NCI-H146 treated with DMSO at 0.1 percent for 48 hours (cell line): Measurements from ENCODE around the gene MBD1.
"Not testable (repeated sequence)": the region's sequence is repeated elsewhere in the genome, so short reads cannot be mapped to it uniquely, and the experiment has no call there.

Experiments used
- DNase-seq: peaks from one replicate; lab custom pipeline; 2025; ENCODE audit not compliant: unreplicated experiment; lab: John Stamatoyannopoulos, UW

Gene MBD1

GRCh38 chr18:50275503-50276036 is 5.8 kb downstream of the MBD1 start:
- DNase-seq: no peak

- DNase-seq: no peak
These were observed 6.4 kb downstream of the MBD1 start for GRCh38 chr18:50274941-50275340.

DNA sequence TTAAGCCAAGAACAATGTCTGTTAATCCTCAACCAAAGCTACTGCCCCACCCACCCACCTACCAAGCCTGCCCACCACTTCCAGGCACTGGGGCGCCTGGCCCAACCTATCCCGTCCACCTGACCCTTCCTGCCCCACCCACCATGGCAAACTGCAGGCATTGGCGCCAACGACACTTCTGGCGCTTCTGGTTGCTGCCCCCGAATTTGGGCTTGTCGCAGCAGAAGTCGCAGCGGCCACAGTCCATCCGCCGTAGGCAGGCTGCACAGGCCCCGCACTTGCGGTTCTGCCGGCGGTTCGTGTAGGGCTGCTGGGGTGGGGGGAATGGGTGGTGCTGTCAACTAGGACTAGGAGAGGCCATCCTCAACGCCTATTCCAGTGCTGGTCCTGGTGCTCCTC is 7.3 kb downstream of the MBD1 start:
- no peak for DNase-seq

- no peak for DNase-seq
These were observed 7.9 kb downstream of the MBD1 start for GRCh38 chr18:50273203-50274043.

DNA sequence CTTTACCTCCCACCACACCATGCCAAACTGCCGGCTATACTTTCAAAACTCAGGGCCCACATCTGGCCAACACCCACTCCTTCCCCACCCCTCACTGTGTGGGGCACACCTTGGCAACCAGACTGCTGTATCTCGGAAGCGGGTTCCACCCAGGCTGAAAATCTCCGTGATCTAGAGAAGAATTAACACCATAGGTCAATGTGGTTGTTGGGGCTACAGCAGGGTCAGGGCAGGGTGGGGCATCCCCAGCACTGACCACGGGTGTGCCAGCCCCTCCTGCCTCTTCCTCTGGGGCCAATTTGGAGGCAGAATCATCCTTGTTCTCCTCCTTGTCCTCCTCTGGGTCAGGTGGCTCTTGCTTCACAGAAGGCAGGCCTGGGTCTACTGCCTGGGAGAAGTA is 8.8 kb downstream of the MBD1 start:
- no peak for DNase-seq

- DNase-seq: no peak
These were observed 13.1 kb downstream of the MBD1 start for GRCh38 chr18:50268022-50268747.

DNA sequence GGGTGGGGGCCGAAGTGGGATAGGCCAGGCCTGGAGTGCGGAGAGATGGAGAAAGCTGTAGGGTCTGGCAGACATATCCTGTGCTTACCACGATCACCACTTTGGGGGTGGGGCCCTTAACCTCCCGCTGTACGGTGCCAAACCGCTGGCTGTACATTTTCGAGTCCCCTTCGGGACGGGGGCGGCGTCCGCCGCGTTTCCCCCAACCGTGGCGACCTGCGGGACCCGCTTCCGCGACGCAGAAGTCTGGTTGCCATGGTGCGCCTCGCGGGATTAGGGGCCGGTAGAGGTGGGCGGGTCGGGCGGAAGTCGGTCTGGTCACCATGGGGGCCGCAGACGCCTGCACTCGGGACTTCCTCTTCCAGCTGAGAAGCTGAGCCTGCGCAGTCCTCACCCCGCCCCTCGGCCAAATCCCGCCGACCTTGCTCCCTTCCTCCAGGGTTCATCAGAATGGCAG is 15.0 kb downstream of the MBD1 start, which contains the start of gene CFAP53:
Gene CFAP53 (minus strand): TSS at position 248 of the 457 bp plus-strand sequence. CDS start 91 bp downstream, at position 157.
- peak; percentile 92 for DNase-seq

- DNase-seq: no peak
These were observed 18.3 kb downstream of the MBD1 start for GRCh38 chr18:50262977-50263376.

GRCh38 chr18:50250935-50251334 is 30.4 kb downstream of the MBD1 start:
- DNase-seq: no peak

GRCh38 chr18:50249576-50249975 is 31.7 kb downstream of the MBD1 start:
- no peak for DNase-seq

DNA sequence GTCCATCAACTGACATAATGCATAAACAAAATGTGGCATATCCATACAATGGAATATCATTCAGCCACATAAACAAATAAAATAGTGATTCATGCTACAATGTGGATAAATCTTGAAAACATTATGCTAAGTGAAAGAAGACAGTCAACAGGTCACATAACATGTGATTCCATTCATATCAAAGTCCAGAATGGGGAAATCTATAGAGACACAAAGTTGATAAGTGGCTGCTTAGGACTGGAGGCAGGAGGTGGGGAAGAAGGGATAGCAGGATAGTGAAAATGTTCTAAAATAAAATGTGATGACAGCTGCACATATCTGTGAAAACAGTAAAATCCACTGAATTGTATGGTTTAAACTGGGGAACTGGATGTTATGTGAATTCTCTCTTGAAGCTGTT is 33.8 kb downstream of the MBD1 start:
- no peak for DNase-seq

DNA sequence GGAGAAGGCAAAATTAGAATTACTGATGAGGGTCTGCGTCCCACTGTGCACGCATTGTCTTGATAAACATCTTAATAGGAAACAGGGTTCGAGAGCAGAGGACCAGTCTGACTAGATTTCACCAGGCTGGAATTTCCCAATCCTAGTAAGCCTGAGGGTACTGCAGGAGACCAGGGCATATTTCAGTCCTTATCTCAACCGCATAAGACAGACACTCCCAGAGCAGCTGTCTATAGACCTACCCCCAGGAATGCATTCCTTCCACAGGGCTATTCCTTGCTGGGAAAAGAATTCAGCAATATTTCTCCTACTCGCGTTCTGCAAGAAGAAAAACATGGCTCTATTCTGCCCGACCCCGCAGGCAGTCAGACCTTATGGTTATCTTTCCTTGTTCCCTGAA is 39.6 kb downstream of the MBD1 start:
- DNase-seq: not testable (repeated sequence)

- no peak for DNase-seq
These were observed 41.2 kb downstream of the MBD1 start for GRCh38 chr18:50240080-50240563.

DNA sequence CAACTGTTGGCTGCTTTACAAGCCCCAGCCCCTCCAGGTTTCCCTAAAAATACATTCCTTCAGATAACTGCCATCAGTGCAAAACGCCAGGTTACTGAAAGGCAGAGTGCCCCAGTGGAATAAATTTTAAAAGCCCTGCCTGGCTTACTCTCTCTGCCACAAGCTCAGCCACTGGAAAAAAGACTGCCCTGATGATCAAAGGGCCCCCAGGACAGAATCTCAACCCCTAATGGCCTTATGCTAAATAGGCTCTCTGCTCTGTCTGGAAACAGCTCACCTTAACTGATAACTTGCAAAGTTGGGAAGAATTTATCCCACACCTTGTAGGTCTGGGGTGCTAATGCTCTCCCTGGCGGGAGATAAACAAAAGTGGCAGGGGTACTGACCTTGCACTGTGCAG is 48.9 kb downstream of the MBD1 start:
- DNase-seq: no peak

DNA sequence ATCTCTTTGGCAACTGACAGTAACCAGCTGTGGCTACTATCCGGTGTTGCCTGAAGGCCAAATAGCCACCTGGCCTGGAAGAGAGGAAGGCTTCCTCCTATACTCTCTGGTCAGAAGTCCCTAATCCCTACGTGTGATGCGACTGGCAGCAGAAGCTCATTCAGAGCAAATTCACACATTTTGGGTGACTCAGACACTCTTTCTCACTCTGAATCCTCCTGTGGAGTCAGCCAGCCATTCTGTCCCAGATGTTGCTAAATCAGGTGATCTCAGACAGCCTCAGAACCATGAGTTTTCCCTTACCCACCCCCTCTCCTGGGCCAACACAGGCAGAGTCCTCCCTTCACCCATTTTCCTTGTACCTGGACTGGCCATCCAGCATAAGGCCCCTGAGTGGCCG is 49.7 kb downstream of the MBD1 start:
- no peak for DNase-seq

DNA sequence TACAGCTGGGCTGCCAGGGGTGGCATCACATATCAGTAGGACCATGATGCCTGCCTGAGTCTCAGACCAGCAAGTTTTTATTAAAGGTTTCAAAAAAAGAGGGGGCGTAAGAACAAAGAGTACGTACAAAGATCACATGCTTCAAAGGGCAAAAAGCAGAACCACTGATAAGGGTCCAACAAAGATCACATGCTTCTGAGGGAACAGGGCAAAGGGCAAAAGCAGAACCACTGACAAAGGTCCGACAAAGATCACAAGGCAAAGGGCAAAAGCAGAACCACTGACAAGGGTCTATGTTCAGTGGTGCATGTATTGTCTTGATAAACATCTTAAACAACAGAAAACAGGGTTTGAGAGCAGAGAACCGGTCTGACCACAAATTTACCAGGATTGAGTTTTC is 61.1 kb downstream of the MBD1 start:
- not testable (repeated sequence) for DNase-seq
